Activated T-helper 1 cell treated with anti-CD3 and anti-CD28 coated beads, Interleukin-12 subunit alpha, Interleukin-12 subunit beta, Interleukin-2, Interleukin-4 antibody, amounts not matched to agents 30 ng/mL and 10 ng/mL and 1 ng/mL, durations not matched to agents 14 hours and 24 hours and 36 hours (primary cell): Measurements from ENCODE around the gene PDE6B. TPM values are rescaled to one million over a fixed set of nuclear protein-coding genes. Genes with fewer than 3 reads are reported as not detected.
"Not testable (repeated sequence)": the region's sequence is repeated elsewhere in the genome, so short reads cannot be mapped to it uniquely, and the experiment has no call there.

Source experiments
- DNase-seq: peaks from one replicate; pipeline ENCODE4 v3.0.0; 2021; ENCODE audit warnings: low spot score
- H3K27ac Mint-ChIP-seq: one replicate; pipeline ENCODE4 v1.8.0; 2021; ENCODE audit warnings: mild to moderate bottlenecking, mixed read lengths
- H3K27me3 Mint-ChIP-seq: one replicate; pipeline ENCODE4 v1.8.0; 2022; ENCODE audit warnings: mild to moderate bottlenecking, moderate library complexity, mixed read lengths; ENCODE audit not compliant: insufficient read depth
- H3K36me3 Mint-ChIP-seq: one replicate; pipeline ENCODE4 v1.8.0; 2021; ENCODE audit warnings: low read depth, mixed read lengths
- H3K4me1 Mint-ChIP-seq: one replicate; pipeline ENCODE4 v1.8.0; 2021; ENCODE audit warnings: low read depth, mixed read lengths
- H3K4me3 Mint-ChIP-seq: one replicate; pipeline ENCODE4 v1.8.0; 2021; ENCODE audit warnings: mild to moderate bottlenecking, moderate library complexity, mixed read lengths
- H3K9me3 Mint-ChIP-seq: one replicate; pipeline ENCODE4 v1.8.0; 2021; ENCODE audit warnings: mixed read lengths
- intact Hi-C: fragments of 100-400 bp; cut with micrococcal nuclease; formaldehyde crosslinking; loops from one replicate; pipeline ENCODE4 v1.15.1; 2024
- total RNA-seq: library from RNA; stranded (reverse); gene quantifications from 2 replicates; pipeline ENCODE4 v1.2.3, GENCODE V29; 2022

PDE6B gene
- total RNA-seq, 1 donor from 2014 or later = 10.1 TPM

- DNase-seq = no peak
- H3K4me3 Mint-ChIP-seq = no peak within 1 kb of the TSS
- no peak within 1 kb of the TSS for H3K27ac Mint-ChIP-seq
- H3K4me1 Mint-ChIP-seq = no peaks in the 10 kb centered on the region
- no peaks in the 10 kb centered on the region for H3K9me3 Mint-ChIP-seq
- peaks cover 14% of the 10 kb centered on the region for H3K27me3 Mint-ChIP-seq
- intact Hi-C loops = no loop called here
- no peaks in the 10 kb centered on the region for H3K36me3 Mint-ChIP-seq
Observed at GRCh38 chr4:688854-689681, 63.7 kb downstream of the PDE6B start, which contains the start of gene SLC49A3. Gene SLC49A3 (minus strand): TSS chr4:689151. CDS start chr4:689127, 24 bp downstream.

DNA sequence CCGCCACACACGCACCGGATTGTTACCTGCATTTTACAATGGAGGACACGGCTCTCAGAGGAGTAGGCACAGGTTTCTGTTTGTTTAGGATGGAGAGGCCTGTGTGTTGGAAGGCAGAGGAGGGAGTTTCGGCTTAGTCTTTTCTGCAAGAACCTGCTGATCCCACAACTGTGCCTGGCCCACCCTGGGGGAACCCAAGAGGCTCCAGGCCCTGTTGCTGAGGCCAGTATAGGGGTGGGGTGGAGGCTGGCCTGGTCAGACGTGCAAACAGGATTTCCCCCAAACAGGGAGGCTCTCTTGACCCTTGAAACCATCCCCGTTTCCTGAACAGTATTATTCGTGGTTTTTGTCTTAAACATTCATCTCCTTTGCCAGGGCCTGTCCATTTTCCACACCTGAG is 64.3 kb downstream of the PDE6B start:
- no peaks in the 10 kb centered on the region for H3K36me3 Mint-ChIP-seq
- intact Hi-C loops = no loop called here
- DNase-seq = no peak

DNA sequence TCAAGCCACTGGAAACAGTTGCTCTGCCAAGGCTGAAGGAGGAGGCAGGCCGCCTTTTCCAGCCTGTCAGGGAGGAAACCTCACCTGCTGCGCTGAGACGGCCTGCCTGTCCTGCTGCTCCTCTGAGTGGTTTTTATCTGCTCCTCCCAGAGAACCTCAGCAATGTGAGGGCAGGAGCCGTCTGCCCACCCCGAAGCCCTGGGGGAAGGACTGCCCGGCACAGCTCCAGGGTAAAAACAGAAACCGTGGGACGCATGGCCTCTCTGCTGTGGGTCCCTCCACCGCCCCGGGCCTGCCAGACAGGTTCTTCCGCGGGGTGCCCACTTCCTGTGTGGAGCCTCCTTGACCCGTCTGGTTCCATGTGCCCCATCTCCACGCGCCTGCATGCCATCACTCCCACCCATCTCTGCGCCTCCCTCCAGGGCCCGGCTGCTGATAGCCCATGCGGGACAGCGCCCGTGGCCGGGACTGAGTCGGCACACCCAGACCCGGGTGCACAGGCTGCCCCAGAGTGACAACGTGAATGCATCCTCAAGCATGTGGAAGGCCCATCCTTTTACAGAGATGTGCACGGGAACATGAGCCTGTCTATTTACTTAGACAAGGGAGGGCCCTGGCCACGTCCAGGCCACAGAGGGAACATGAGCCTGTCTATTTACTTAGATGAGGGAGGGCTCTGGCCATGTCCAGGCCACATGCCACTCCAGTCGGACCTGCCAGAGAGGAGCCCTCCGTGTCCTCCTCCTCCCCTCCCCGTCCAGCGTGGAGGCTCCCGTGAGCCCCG is 67.6 kb downstream of the PDE6B start:
- no peaks in the 10 kb centered on the region for H3K36me3 Mint-ChIP-seq
- no peak for DNase-seq
- no peak overlapping the region for H3K4me3 Mint-ChIP-seq
- H3K27me3 Mint-ChIP-seq = peaks cover 16% of the 10 kb centered on the region
- no peak overlapping the region for H3K27ac Mint-ChIP-seq
- H3K9me3 Mint-ChIP-seq = no peaks in the 10 kb centered on the region
- no peaks in the 10 kb centered on the region for H3K4me1 Mint-ChIP-seq
- intact Hi-C loops = no loop called here

More for the DNA sequence above, 64.3 kb downstream of the PDE6B start:
- H3K9me3 Mint-ChIP-seq = no peaks in the 10 kb centered on the region
- peaks cover 14% of the 10 kb centered on the region for H3K27me3 Mint-ChIP-seq
- H3K27ac Mint-ChIP-seq = no peak overlapping the region
- H3K4me3 Mint-ChIP-seq = no peak overlapping the region
- H3K4me1 Mint-ChIP-seq = no peaks in the 10 kb centered on the region

DNA sequence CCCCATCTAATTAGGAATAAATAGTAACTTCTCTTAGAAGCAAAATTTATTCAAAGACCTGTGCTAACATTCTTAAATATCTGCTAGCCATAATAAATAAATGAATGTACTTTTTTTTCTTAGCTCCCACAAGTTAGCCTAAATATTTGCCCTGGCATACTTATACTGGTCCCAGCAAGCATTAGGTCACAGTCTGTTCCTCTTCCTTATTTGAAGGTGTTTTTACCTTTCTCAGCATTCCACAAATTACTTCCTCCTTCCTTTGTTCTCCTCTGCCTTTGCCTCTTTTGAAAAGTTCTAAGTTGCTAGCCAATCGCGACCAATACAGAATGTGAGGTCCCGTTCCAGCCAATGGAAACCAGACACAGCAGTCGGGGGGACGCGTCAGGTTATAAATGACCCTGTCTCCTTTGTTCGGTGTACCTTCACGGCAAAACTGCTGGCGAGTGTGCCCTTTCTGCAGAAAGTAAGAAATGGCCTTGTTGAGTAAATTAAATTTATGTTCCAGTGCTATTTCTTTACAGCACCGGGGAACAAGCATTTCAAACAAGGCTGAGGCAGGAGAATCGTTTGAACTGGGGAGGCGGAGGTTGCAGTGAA is 69.1 kb downstream of the PDE6B start:
- H3K27me3 Mint-ChIP-seq = peaks cover 13% of the 10 kb centered on the region
- H3K36me3 Mint-ChIP-seq, H3K4me3 Mint-ChIP-seq, intact Hi-C loops, H3K4me1 Mint-ChIP-seq, H3K27ac Mint-ChIP-seq, H3K9me3 Mint-ChIP-seq, DNase-seq: not testable (repeated sequence)

DNA sequence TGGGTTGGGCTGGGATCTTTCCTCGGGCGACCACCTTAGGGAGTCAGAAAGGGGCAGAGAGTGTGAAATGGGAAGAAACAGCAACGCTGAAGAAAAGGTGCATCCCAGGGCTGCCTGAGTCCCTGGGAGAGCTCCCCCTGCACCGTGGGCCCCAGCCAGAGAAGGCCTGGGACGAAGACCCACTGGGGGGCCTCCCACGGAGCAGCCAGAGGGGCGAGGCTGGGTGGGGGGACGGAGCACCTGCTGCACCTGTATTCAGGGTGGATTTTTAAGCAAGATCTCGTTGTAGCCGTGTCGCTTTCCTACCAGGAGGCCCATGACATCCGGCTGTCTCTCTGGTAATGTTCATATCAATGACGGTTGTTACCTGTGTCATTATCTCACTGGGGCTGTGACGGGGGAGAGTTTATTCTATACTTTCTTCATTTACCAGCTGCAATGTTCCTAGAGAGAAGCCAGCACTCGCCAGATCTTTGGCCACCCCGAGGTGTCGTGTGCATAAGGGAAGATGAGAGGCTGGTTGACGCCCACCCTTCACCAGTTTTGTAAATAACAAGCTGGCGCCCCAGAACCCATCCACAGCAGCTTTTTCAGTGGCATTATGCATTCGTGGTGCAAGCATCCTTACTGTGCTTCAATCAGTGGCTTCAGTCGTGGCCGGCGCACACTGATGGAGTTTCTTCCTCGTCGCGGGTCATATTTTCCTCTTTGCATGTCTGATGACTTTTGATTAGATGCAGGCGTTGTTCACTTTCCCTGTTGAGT is 74.6 kb downstream of the PDE6B start:
- no peak for DNase-seq
- H3K36me3 Mint-ChIP-seq = no peaks in the 10 kb centered on the region
- H3K4me1 Mint-ChIP-seq = peaks cover 17% of the 10 kb centered on the region
- H3K4me3 Mint-ChIP-seq = no peak overlapping the region
- no peak overlapping the region for H3K27ac Mint-ChIP-seq
- no peaks in the 10 kb centered on the region for H3K9me3 Mint-ChIP-seq
- intact Hi-C loops = no loop called here
- H3K27me3 Mint-ChIP-seq = peaks cover 4% of the 10 kb centered on the region

GRCh38 chr4:700587-701264 is 75.4 kb downstream of the PDE6B start:
- no peak for DNase-seq
- no peaks in the 10 kb centered on the region for H3K36me3 Mint-ChIP-seq
- intact Hi-C loops = no loop called here
- peak overlapping the region; percentile 21 for H3K4me3 Mint-ChIP-seq
- peaks cover 17% of the 10 kb centered on the region for H3K4me1 Mint-ChIP-seq
- no peaks in the 10 kb centered on the region for H3K9me3 Mint-ChIP-seq
- peaks cover 2% of the 10 kb centered on the region for H3K27me3 Mint-ChIP-seq
- peak overlapping the region; percentile 61 for H3K27ac Mint-ChIP-seq

- H3K36me3 Mint-ChIP-seq = no peaks in the 10 kb centered on the region
- no peak for DNase-seq
- H3K27ac Mint-ChIP-seq = no peak overlapping the region
- peaks cover 2% of the 10 kb centered on the region for H3K27me3 Mint-ChIP-seq
- intact Hi-C loops = no loop called here
- H3K4me1 Mint-ChIP-seq = peaks cover 17% of the 10 kb centered on the region
- H3K9me3 Mint-ChIP-seq = no peaks in the 10 kb centered on the region
- H3K4me3 Mint-ChIP-seq = no peak overlapping the region
Observed at GRCh38 chr4:702618-703048, 77.3 kb downstream of the PDE6B start.

- intact Hi-C loops = loop anchor here (2.0 kb wide), 1 partner anchor 877 kb away; no protein-coding TSS in a partner anchor
Observed at GRCh38 chr4:703336-704197, 78.2 kb downstream of the PDE6B start.

GRCh38 chr4:704198-704891 is 79.0 kb downstream of the PDE6B start:
- H3K27me3 Mint-ChIP-seq = peaks cover 2% of the 10 kb centered on the region
- peaks cover 5% of the 10 kb centered on the region for H3K36me3 Mint-ChIP-seq
- H3K9me3 Mint-ChIP-seq = no peaks in the 10 kb centered on the region
- peaks cover 24% of the 10 kb centered on the region for H3K4me1 Mint-ChIP-seq
- peak overlapping the region; percentile 18 for H3K27ac Mint-ChIP-seq
- intact Hi-C loops = loop anchor here (2.0 kb wide), 1 partner anchor 876 kb away; no protein-coding TSS in a partner anchor
- peak overlapping the region; percentile 83 for H3K4me3 Mint-ChIP-seq
- DNase-seq = no peak

More at GRCh38 chr4:703336-704197, 78.2 kb downstream of the PDE6B start:
- DNase-seq = no peak
- H3K36me3 Mint-ChIP-seq = peaks cover under 1% of the 10 kb centered on the region
- H3K27me3 Mint-ChIP-seq = peaks cover 2% of the 10 kb centered on the region
- no peaks in the 10 kb centered on the region for H3K9me3 Mint-ChIP-seq
- no peak overlapping the region for H3K4me3 Mint-ChIP-seq
- peaks cover 19% of the 10 kb centered on the region for H3K4me1 Mint-ChIP-seq
- no peak overlapping the region for H3K27ac Mint-ChIP-seq

DNA sequence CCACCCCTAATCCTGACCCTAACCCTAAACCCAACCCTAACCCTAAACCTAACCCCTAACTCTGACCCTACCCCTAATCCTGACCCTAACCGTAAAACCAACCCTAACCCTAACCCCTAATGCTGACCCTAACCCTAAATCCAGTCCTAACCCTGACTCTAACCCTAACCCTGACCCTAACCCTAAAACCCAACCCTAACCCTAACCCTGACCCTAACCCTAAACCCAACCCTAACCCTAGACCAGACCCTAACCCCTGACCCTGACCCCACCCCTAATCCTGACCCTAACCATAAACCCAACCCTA is 79.6 kb downstream of the PDE6B start:
- H3K36me3 Mint-ChIP-seq = peaks cover 5% of the 10 kb centered on the region
- H3K27me3 Mint-ChIP-seq = peaks cover 2% of the 10 kb centered on the region
- intact Hi-C loops = loop anchor here (1.0 to 2.0 kb wide), 6 partner anchors 24 to 876 kb away; partner anchors contain the start of genes ATP5ME, DGKQ, GAK and MYL5
- DNase-seq = no peak
- H3K4me1 Mint-ChIP-seq = peaks cover 26% of the 10 kb centered on the region
- peak overlapping the region; percentile 83 for H3K4me3 Mint-ChIP-seq
- H3K9me3 Mint-ChIP-seq = no peaks in the 10 kb centered on the region
- H3K27ac Mint-ChIP-seq = peak overlapping the region; percentile 18
